C4-2B (cell line): Measurements from ENCODE around the gene TANC2.

ENCODE experiments used
- H3K27ac ChIP-seq: fragments of 450-650 bp; 2 replicates; pipeline ENCODE4 v1.5.1; 2017
- CTCF ChIP-seq: fragments of 450-650 bp; conservative IDR thresholded peaks from 2 replicates; pipeline ENCODE4 v1.5.1; 2017; ENCODE audit warnings: mild to moderate bottlenecking
- ZFX ChIP-seq: fragments of 450-650 bp; IDR thresholded peaks from 2 replicates; pipeline ENCODE4 v1.6.1; 2017

The TANC2 gene

DNA sequence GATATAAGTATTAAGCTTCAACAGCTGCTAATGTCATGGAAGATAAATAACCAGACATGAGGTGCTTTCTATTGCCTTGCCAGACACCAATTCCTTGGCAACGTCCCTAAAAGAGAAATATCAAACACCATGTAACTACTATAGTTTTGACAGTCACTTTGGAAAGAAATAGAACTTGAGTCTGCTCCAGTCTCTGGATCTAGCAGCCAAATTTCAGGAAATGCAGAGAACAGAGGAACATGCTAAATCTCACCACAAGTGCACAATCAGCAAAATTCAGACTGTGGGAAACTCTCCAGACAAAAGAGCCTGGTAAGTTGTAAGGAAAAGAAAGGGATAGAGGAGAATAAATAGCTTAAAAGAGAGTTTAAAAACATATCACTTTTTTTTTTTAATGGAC, 28.4 kb upstream of the TANC2 start:
- no peak overlapping the region for H3K27ac ChIP-seq
- no peak for TF ChIP-seq CTCF
- no peak for TF ChIP-seq ZFX

- TF ChIP-seq CTCF (no peak), ZFX (no peak)
- H3K27ac ChIP-seq, result no peak overlapping the region
These were observed 24.6 kb upstream of the TANC2 start for GRCh38 chr17:62941358-62941991.

DNA sequence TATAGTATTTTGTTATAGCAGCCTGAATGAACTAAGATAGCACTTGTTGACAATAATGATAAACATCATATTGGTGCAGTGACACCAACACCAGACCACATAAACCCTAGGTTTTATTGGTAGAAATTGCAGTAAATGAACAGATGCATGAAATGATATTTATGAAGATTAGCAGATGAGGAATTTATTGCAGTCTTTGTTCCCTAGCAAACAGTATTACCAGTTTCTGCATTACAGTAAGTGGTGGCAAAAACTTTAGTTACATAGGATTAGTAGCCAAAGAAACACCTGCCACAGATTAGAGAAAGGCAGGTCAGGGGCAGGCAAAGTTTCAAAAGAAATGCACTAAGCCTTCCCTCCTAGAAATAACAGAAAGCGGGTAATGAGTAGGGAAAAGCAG, 17.7 kb upstream of the TANC2 start:
- H3K27ac ChIP-seq, result no peak overlapping the region
- no peak for TF ChIP-seq ZFX
- TF ChIP-seq CTCF, result no peak

DNA sequence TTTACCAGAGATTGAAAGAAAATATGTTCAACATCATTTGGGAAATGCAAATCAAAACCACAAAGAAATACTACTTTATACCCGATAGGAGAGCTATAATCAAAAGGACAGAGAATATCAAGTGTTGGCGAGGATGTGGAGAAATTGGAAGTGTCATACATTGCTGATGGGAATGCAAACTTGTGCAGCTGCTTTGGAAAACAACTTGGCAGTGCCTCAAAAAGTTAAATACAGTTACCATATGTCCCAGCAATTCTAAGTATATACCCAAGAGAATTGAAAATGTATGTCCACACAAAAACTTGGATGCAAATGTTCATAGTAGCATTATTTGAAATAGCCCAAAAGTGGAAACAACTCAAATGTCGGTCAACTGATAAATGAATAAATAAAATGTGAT, 17.0 kb upstream of the TANC2 start:
- H3K27ac ChIP-seq, result no peak overlapping the region
- TF ChIP-seq CTCF (no peak), ZFX (no peak)

- TF ChIP-seq CTCF (no peak), ZFX (no peak)
- no peak overlapping the region for H3K27ac ChIP-seq
These were observed 16.0 kb upstream of the TANC2 start for GRCh38 chr17:62950067-62950466.

DNA sequence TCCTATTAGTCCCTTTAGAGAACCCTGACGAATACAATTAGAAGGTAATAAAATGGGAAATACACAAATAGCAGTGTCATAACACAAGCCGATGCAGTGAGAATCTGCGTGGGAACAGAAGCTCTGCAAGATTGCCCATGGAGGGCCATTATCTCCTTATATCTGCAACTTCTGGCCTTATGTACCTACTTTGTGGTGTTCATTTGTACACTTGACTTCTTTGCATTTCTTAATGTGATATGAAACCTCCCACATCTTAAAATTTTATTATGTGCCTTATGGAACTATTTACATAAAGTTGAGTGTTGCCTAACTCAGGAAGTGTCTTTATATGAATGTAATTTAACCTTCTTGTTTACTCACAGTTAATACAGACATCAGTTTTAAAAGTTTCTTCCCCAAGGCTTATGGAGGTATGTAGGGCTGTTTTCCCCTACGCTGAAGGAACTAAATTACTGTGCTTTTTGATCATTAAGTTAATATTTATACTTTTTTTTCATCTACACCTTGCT, 10.1 kb upstream of the TANC2 start:
- TF ChIP-seq CTCF (no peak), ZFX (no peak)
- peak overlapping the region; percentile 53 for H3K27ac ChIP-seq

- H3K27ac ChIP-seq, result no peak overlapping the region
- TF ChIP-seq CTCF (no peak), ZFX (no peak)
These were observed 2.7 kb upstream of the TANC2 start for GRCh38 chr17:62963296-62963695.
